ENCODE data around the gene GRIN2D.

The GRIN2D gene

DNA sequence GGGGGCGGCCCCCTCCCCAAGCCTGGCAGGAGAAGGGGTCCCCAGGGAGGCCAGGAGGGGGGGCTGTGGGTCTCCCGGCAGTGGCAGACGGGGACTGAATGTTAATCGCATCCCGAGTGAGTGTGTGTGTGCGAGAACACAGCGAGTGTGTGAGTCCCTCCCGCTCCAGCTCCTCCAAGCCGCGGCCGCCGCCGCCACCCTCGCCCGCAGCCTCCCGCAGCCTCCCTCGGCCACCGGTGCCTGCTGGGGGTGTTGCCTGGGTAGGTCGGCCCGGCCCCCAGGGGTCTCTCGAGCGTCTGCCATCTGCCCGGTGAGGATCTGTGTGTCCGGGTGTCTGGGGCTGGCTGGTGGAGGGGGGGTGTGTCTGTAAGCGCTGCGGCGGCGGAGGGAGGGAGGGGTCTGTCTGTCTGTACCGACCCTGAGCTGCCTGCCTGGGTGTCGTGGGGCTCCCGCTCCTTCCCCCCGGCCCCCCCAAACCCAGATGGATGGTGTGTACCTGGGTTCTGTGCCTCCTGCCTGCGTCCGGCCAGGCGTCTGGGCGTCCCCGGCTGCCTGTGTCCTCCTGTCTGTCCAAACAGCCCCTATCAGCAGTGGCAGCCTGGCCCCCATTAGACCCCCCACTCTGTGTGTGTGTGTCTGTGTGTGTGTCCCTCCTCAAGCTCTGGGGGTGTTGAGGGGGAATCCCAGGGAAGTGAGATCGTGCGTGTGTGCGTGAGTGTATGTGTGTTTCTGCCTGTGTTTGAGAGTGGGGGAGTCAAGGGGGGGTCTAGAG lies at the start of gene GRIN2D:
GRIN2D (plus strand) TSS at position 110 of the 772 bp plus-strand sequence. CDS start 4,725 bp downstream, outside the sequence.
- DNase-seq (ENCODE audit: low spot score) = peak; percentile 86

DNA sequence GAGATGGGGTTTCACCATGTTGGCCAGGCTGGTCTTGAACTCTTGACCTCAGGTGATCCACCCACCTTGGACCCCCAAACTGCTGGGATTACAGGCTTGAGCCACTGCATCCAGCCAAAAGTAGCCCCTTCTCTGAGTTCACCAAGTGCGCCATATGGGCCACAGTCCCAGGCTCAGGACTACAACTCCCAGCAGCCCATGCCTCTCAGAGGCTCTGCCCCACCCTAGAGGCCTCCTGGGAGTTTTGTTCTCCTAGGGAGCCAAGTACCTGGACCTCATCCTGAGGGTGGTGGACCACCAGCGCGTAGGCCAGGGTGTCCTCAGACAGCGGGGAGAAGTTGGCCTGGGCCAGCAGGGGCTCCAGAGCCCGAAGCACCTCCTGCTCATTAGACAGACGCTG lies 48.6 kb upstream of the GRIN2D start:
- peak; percentile 75 for DNase-seq (ENCODE audit: low spot score)

DNA sequence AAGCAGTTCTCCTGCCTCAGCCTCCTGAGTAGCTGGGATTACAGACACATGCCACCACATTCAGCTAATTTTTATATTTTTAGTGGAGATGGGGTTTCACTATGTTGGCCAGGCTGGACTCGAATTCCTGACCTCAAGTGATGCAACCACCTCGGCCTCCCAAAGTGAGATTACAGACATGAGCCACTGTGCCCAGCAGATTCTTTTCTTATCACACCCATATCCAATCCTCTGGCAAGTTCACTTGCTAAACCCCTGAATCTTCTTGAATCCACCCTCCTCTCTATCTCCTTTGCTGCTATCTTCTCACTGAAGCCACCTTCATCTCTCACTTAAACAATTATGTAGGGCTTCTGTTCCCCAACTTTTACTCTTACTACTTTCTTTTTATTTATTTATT lies 47.3 kb upstream of the GRIN2D start:
- no peak for DNase-seq (ENCODE audit: low spot score)

DNA sequence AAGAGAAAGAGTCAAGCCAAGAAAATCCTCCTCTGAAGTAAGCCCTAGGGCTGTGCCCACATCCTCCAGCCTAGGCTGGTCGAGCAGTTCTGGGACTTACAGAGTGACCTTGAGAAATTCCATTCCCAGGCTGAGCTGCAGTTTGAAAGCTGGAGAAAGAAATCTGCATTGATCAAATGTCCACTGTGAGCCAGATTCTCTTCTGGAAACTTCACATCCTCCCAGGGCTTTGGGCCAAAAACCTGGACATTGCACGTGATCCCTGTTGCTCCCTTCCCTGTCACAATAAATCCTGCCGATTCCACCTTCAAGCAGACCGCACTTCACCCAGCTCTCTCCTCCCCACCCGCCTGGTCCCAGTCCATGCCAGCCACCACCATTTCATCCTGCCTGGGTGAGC lies 45.4 kb upstream of the GRIN2D start:
- DNase-seq (ENCODE audit: low spot score) = no peak

DNA sequence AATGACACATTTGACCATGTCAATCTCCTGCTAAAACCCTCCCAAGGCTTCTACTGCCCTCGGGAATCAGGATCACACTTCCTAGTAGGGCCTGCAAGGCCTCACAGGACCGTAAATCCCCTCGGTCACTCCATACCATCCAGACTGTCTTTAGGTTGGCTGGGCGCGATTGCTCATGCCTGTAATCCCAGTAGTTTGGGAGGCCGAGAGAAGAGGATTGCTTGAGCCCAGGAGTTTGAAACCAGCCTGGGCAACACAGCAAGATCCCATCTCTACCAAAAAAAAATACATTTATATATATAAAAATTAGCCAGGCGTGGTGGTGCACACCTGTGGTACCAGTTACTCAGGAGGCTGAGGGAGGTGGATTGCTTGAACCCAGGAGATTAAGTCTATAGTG lies 44.7 kb upstream of the GRIN2D start:
- no peak for DNase-seq (ENCODE audit: low spot score)

DNA sequence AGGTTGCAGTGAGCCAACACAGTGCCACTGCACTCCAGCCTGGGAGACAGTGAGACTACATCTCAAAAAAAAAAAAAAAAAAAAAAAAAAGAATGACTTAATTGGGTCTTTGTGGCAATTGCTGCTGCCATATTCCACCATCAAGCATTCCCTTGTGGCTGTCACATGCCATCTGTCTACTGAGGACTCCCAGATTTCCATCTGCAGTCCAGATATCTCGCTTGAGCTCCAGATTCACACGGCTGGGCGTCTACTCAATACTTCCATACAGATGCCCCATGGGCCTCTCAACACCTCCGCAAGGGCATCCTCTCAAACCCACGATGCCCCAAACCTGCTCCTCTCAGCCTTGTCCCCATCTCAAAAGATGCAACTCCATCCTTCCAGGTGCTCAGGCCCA lies 42.6 kb upstream of the GRIN2D start:
- peak; percentile 58 for DNase-seq (ENCODE audit: low spot score)

DNA sequence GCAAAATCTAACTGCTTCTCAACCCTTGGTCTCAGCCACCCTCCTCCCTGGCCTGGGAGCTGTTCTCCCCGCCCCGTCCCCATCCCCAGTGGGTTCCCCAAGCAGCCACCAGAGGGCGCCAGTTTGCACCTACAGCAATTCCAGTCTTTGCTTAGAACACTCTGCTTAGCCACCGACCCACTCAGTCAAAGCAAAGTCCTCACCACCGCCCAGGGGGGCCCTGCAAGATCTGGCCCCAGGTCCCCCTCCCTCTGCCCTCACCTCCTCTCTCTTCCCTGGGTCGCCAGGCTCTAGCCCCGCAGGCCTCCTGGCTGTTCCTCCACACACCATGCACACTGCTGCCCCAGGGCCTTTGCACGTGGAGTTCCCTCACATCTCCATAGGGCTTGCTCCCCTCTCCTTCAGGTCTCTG lies 42.1 kb upstream of the GRIN2D start:
- DNase-seq (ENCODE audit: low spot score) = peak; percentile 85

DNA sequence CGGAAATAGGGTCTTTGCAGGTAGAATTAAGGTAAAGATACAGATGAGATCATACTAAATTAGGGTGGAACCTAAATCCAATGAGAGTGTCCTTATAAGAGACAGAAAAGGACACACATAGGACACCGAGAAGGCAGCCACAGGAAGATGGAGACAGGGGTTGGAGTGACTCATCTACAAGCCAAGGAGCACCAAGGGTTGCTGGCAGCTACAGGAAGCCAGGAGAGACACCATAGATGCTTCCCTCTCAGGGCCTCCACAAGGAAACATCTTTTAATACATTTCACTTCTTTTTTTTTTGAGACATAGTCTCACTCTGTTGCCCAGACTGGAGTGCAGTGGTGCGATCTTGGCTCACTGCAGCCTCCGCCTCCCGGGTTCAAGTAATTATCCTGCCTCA lies 39.8 kb upstream of the GRIN2D start:
- DNase-seq (ENCODE audit: low spot score) = peak; percentile 0

DNA sequence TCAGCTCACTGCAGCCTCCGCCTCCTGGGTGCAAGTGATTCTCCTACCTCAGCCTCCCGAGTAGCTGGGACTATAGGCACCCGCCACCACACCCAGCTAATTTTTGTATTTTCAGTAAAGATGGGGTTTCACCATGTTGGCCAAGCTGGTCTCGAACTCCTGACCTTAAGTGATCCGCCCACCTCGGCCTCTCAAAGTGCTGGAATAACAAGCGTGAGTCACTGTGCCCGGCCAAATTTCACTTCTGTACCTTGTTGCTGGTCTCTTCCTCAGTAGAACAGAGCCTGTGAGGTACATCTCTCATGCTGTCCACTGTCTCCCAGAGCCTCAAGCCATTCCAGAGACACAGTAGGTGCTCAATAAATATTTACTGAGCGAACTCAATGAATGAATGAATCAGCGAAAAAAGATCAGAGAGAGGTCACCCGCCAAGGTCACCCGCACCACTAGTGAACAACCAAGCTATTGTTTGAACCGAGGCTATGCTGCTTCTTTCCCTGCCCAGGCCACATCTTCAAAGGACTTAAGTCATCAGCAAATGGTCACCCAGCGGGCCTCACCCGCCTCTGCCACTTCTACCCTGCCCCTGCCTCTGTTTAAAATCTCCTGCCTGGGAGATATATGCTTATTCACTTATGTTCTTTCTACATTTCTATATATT lies 39.0 kb upstream of the GRIN2D start:
- peak; percentile 0 for DNase-seq (ENCODE audit: low spot score)

DNA sequence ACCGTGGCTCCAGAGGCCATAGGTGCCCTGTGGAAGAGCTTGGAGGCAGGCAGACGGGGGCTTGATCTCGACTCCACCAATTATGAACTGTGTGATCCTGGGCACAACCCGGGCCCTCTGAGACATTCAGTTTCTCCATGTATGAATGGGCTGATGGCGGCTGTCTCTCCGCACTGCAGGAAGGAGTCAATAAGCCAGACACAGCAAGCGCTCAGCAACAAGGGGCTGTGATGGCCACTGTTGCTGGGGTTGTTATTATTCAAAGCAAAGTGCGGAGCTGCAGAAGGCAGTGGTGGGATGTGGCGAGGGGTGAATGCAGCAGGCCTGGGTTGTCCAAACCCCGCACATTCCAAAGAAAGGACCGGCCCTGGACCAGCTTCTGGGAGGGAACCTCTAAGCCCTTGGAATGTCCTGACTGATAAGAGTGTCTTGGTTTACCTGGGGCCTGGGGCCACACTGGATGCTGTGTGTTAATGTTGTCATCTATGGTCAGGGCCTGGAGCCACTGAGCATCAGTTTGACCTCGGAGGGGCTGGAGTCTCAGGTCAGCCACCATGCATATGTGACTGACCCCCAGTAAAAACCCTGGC lies 38.0 kb upstream of the GRIN2D start:
- no peak for DNase-seq (ENCODE audit: low spot score)

DNA sequence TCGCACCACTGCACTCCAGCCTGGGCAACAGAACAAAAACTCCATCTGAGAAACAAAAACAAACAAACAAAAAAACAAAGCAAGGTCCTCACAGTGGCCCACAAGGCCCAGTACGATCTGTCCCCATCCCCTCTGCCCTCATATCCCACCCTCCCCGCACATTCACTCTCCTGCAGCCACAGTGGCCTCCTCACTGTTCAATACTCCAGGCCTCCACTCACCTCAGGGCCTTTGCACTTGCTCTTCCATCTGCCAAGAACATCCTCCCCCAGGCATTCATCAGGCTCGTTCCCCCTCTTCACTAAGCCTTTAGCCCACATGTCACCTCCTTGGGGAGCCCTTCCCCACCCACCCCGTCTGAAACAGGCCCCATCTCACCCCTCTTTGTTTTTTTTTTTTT lies 34.3 kb upstream of the GRIN2D start:
- no peak for DNase-seq (ENCODE audit: low spot score)

DNA sequence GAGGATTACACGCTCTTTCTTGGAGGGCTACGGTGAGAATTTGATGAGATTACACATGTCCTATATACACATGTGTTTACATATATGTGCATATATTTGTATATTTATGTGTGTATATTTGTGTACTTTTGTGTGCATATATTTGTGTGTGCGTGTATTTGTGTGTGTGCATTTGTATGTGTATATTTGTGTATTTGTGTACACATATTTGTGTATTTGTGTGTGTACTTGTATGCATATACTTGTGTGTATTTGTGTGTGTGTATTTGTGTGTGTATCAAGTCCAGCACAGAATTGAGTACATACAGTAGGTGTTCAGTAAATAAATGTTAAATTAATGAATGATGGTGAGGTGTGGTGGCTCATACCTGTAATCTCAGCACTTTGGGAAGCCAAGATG lies 31.6 kb upstream of the GRIN2D start:
- no peak for DNase-seq (ENCODE audit: low spot score)

DNA sequence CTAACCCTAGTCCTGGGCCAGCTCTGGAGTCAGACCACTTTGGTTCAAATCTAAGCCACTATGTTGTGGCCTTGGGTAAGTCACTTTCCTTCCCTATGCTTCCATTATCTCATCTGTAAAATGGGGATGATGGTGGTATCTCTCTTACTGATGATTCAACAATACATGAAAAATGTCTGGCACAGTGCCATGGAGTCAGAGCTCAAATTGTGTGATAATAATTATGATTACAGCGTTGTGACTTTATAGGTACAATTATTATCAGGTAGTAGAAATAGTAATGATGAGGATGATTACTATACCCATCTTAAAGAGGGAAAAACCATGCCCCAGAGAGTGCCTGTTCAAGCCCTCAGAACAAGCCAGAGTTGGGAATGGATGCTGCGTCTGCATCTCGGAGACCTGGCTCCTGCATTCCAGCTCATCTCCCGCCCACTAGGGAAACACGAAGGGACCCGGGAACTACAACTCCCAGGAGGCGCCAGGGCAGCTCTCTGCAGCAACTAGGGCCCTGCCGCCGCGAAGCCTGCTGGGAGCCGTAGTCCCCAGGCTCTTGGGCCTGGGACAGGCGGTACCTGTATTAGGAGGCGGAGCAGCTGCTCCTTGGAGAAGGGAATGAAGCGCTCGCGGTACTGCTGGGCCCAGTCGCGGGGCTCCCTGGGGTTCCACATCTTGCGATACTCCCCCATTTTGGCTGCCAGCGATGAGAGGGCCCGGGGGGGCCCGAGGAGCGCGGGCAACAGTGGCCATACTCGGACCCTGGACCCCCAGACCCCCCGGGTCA lies 30.6 kb upstream of the GRIN2D start:
- peak; percentile 92 for DNase-seq (ENCODE audit: low spot score)

DNA sequence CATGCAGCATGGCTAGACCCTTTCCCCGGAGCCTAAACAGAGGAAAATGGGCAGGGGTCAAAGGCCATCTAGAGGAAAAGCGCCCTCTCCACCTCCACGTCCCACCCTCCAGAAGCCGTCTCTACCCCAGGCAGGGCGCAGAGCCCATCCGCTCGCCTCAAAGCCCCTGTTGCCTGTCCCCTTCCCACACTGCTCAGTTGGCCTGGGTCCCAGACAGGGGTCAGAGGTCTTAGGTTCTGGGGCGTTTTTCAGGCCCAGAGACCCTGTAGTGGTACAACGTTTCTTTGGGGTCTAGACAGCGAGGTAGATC lies 30.0 kb upstream of the GRIN2D start:
- no peak for DNase-seq (ENCODE audit: low spot score)

DNA sequence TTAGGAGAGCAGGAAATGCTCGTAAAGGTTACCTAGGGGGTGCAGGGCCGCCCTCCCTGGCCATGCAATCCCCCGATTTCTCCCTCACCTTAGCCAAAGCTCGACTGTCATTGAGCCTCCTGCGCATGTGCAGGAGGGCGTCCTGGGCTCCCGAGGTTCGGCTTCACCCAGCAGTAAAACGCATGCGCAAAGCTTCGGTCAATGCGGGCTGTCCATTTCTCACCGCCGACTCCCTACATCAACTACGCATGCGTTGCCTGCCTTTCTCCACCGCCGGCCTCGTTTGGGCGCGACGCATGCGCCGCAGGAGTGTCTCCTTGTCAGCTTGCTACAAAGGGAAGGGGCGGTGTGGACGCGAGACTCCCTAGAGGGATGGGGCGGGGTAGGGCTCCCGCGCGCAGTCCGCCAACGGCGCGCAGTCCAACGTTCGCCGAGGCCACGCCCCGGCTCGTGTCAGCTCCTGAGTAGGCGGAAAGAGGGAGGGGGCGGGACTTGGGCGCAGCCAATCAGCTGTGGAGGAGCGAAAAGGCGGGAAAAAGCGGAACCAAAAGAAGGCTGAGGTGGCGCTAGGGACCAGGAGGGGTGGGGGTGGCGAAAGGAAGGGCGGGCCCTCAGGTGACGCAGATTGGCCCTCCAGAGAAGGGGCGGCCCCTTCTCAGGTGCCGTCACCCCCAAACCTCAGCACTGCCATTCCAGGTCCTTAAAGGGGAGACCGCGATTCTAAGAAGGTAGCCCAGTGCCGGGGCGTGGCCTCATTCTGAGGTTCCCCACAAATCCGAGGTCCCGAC lies 29.5 kb upstream of the GRIN2D start, which contains the start of the genes SYNGR4 and TMEM143:
SYNGR4 (plus strand) TSS at position 558 of the 788 bp plus-strand sequence. CDS start 1,476 bp downstream, outside the sequence.
TMEM143 (minus strand) TSS at position 131 of the 788 bp plus-strand sequence; CDS start at position 111, 20 bp downstream.
- peak; percentile 98 for DNase-seq (ENCODE audit: low spot score)

DNA sequence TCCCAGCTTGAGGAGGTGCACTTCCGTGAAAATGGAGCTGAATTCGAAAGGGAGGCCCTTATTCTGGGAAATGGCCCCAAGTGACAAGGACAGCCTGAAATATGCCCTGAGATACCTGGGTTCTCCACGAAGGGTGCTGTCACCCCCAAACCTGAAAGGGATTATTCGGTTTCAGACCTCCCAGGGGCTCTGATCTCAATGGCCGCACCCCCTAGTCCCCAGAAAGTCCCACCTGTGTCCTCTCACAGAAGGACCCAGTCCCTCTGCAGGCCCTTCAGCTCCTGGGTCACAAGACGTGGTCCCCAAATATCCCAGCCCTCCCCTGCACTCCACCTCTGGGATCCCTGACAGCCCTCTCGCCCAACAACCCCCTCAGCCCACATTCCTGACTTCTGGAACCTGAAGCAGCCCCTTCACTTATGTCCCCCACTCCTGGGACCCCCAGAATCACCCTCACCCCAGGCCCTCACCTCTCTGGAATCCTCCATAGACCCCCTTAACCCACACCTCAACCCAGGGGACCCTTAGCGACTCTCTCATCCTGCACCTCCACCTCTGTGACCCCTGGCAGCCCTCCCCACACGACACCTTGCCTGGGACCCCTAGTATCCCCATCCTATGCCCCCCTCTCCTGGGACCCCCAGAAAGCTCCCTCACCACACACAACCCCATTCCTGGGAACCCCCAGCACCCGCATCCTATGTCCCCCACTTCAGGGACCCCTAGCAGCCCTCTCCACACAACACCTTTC lies 28.7 kb upstream of the GRIN2D start:
- no peak for DNase-seq (ENCODE audit: low spot score)

DNA sequence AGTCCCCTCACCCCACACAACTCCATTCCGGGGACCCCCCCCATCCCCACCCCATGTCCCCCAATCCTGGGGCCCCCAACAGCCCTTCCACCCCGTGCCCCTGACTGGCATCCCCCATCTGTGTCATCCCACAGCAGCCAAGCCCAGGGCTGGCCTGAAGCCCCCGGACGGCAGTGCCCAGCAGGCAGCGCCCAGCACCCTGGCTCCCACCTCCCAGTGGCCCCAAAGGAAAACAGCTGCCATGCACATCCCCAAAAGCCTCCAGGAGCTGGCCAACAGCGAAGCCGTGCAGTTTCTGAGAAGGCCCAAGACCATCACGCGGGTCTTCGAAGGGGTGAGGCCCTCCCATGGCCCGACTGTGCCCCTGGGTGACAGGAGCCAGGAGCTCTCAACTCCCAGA lies 27.9 kb upstream of the GRIN2D start:
- no peak for DNase-seq (ENCODE audit: low spot score)

DNA sequence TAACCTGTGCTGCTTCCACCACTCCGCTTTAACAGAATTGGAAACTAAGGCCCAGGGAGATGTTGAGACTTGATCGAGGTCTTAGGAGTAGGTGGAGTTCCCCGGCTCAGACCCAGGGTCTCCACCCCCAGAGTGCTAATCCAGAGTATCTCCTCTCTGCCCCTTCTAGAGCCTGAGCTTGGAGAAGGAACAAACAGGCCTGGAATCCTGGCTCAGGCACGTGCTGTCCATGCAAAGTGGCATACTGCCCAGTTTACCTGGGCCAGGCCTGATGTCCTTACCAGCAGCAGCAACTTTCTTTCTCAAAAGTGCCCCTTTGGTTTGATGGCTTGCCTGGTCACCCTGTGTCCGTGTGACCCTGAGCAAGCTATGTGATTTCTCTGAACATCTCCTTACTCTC lies 25.6 kb upstream of the GRIN2D start:
- no peak for DNase-seq (ENCODE audit: low spot score)

DNA sequence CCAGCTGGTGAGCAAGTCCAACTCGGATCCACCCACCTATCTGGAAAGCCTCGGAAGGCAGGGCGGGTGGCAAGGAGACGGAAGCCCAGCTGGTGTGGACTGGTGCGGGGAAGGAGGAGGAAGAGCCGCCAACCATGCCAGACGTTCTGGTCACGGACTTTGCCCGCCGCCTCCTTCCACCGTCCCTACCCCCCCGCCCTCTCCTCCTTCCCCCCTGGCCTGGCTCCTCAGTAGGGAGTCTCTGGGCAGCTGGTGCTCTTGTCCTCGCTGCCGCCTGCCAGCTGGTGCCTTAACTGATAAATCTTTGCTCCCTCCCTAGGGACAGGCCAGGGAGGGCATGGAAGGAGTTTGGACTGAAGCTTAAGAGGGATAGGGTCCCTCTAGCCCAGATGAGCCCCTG lies 24.5 kb upstream of the GRIN2D start:
- peak; percentile 82 for DNase-seq (ENCODE audit: low spot score)

DNA sequence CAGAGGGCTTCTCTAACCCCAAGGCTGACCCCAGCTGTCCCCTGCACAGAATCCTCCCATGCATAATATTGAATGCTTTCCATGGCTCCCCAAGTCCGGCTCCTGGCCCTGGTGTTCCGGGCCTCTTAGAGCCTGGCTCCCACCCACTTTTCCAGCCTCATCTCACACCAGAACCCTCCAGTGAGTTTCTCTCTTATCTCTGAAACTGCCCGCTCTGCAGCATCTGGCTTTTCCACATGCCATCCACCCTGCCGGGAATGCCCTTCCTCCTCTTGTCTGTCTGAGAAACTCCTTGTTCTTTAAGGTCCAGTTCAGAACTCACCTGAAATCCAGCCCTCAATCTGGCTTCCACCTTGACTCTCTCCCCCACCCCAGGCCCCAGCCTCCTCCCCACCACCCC lies 22.5 kb upstream of the GRIN2D start:
- DNase-seq (ENCODE audit: low spot score) = no peak

DNA sequence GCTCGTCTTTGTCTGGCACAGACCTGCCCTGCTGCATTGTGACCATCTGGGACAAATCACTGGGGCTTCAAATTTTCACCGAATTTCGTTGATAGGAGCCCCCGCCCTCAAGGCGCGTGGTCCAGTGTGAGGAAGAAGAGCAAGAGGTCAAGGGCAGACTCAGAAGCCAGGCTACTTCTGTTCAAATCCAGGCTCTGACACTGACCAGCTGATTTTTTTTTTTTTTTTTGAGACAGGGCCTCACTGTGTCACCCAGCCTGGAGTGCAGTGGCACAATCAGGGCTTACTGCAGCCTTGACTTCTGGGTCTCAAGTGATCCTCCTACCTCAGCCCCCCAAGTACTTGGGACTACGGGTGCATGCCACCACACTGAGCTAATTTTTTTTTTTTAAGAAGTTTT lies 22.1 kb upstream of the GRIN2D start:
- DNase-seq (ENCODE audit: low spot score) = no peak
